Liver (tissue), 9 donors: Measurements from ENCODE around the gene SEC31A. TPM values are rescaled to one million over a fixed set of nuclear protein-coding genes. Genes with fewer than 3 reads are reported as not detected.

Source experiments
- DNase-seq: peaks from one replicate; pipeline ENCODE4 v3.0.0-alpha.2; 2017; ENCODE audit warnings: low spot score
- H3K27ac ChIP-seq, 2 donors: one replicate each; pipeline ENCODE4 v1.7.0; 2013; ENCODE audit warnings: inconsistent platforms in 2 of 2, low read length in 2 of 2, control low read depth in 1 of 2, low read depth in 1 of 2, mild to moderate bottlenecking in 1 of 2
- H3K27me3 ChIP-seq, 4 donors: one replicate each; pipeline versions ENCODE4 v1.6.1 to v1.7.0; 2013; ENCODE audit warnings: low read length in 3 of 4, inconsistent platforms in 1 of 4, mild to moderate bottlenecking in 1 of 4, moderate library complexity in 1 of 4; ENCODE audit not compliant: control insufficient read depth in 4 of 4, insufficient read depth in 4 of 4
- H3K36me3 ChIP-seq, 4 donors: one replicate each; pipeline versions ENCODE4 v1.6.1 to v1.7.0; 2013; ENCODE audit warnings: low read length in 3 of 4, mild to moderate bottlenecking in 3 of 4, low read depth in 1 of 4, moderate library complexity in 1 of 4; ENCODE audit not compliant: control insufficient read depth in 4 of 4, insufficient read depth in 3 of 4
- H3K4me1 ChIP-seq, 4 donors: one replicate each; pipeline versions ENCODE4 v1.6.1 to v1.7.0; 2013; ENCODE audit warnings: low read length in 3 of 4, mild to moderate bottlenecking in 3 of 4, moderate library complexity in 1 of 4; ENCODE audit not compliant: control insufficient read depth in 4 of 4, insufficient read depth in 4 of 4
- H3K4me3 ChIP-seq, 3 donors: one replicate each; pipeline versions ENCODE4 v1.6.1 to v1.7.0; 2013; ENCODE audit warnings: low read length in 3 of 3, control low read depth in 1 of 3, low read depth in 1 of 3, mild to moderate bottlenecking in 1 of 3
- H3K9ac ChIP-seq, 2 donors: one replicate each; pipeline ENCODE4 v1.7.0; 2013; ENCODE audit warnings: low read length in 2 of 2, mild to moderate bottlenecking in 2 of 2, moderate library complexity in 2 of 2, control low read depth in 1 of 2, low read depth in 1 of 2
- H3K9me3 ChIP-seq, 4 donors: one replicate each; pipeline versions ENCODE4 v1.6.1 to v1.7.0; 2013; ENCODE audit warnings: low read length in 3 of 4; ENCODE audit not compliant: control insufficient read depth in 4 of 4
- EGR1 ChIP-seq, 2 donors: IDR thresholded peaks; 2 replicates each; pipeline ENCODE4 v1.6.1; 2016 to 2018; ENCODE audit warnings: antibody characterized with exemption in 2 of 2, low read depth in 2 of 2
- FOXA1 ChIP-seq: IDR thresholded peaks from 2 replicates; pipeline ENCODE4 v1.6.1; 2016; ENCODE audit warnings: antibody characterized with exemption
- FOXA2 ChIP-seq: IDR thresholded peaks from 2 replicates; pipeline ENCODE4 v1.6.1; 2016; ENCODE audit warnings: antibody characterized with exemption
- GABPA ChIP-seq, 2 donors: IDR thresholded peaks in 1 of 2; conservative IDR thresholded peaks in 1 of 2; 2 replicates each; pipeline ENCODE4 v1.6.1; 2016; ENCODE audit warnings: antibody characterized with exemption in 2 of 2, mild to moderate bottlenecking in 1 of 2, moderate library complexity in 1 of 2
- HNF4A ChIP-seq, 2 donors: conservative IDR thresholded peaks; 2 replicates each; pipeline ENCODE4 v1.6.1; 2016; ENCODE audit warnings: antibody characterized with exemption in 2 of 2, mild to moderate bottlenecking in 2 of 2
- HNF4G ChIP-seq: IDR thresholded peaks from 2 replicates; pipeline ENCODE4 v1.6.1; 2016; ENCODE audit warnings: antibody characterized with exemption
- JUND ChIP-seq, 2 donors: IDR thresholded peaks; 2 replicates each; pipeline ENCODE4 v1.6.1; 2016; ENCODE audit warnings: antibody characterized with exemption in 2 of 2
- MAX ChIP-seq: IDR thresholded peaks from 2 replicates; pipeline ENCODE4 v1.6.1; 2016; ENCODE audit warnings: antibody characterized with exemption
- NR2F2 ChIP-seq: IDR thresholded peaks from 2 replicates; pipeline ENCODE4 v1.6.1; 2016; ENCODE audit warnings: antibody characterized with exemption
- REST ChIP-seq: IDR thresholded peaks from 2 replicates; pipeline ENCODE4 v1.6.1; 2016; ENCODE audit warnings: antibody characterized with exemption, mild to moderate bottlenecking
- RXRA ChIP-seq, 2 donors: IDR thresholded peaks; 2 replicates each; pipeline ENCODE4 v1.6.1; 2017 to 2018; ENCODE audit warnings: antibody characterized with exemption in 2 of 2, mild to moderate bottlenecking in 1 of 2
- SP1 ChIP-seq: IDR thresholded peaks from 2 replicates; pipeline ENCODE4 v1.6.1; 2018; ENCODE audit warnings: antibody characterized with exemption, mild to moderate bottlenecking
- YY1 ChIP-seq: IDR thresholded peaks from 2 replicates; pipeline ENCODE4 v1.6.1; 2016; ENCODE audit warnings: antibody characterized with exemption, mild to moderate bottlenecking
- ZBTB33 ChIP-seq: IDR thresholded peaks from 2 replicates; pipeline ENCODE4 v1.6.1; 2016; ENCODE audit warnings: antibody characterized with exemption
- WGBS: extraction: QIAGEN DNeasy Blood & Tissue Kit; methylation state at CpG from one replicate; pipeline ENCODE4 v1.1.7; 2013; 5-methylcytosine and 5-hydroxymethylcytosine counted together
- polyA plus RNA-seq, 2 donors: library from polyadenylated mRNA; stranded (reverse) in 1 of 2; unstranded in 1 of 2; fragments of 200-250 nt in 1 of 2; fragments of >200 nt in 1 of 2; fragmentation: Nextera tagmentation in 1 of 2; extraction: Ambion mirVana in 1 of 2; gene quantifications; one replicate each; pipeline versions ENCODE4 v1.2.1 to v1.2.3, GENCODE V29; 2013 to 2015
- total RNA-seq, 2 donors: library from RNA; depleted of rRNA; stranded (reverse); fragments of >200 nt; gene quantifications; one replicate each; pipeline ENCODE4 v1.2.3, GENCODE V29; 2014
- donor health status: healthy.
- donor health status: healthy.
- donor health status: healthy.
- donor health status: healthy.
- donor health status: healthy.

Gene SEC31A
- total and polyA plus RNA-seq, 4 donors: 79.9 to 204 (median 88.9) TPM

DNA sequence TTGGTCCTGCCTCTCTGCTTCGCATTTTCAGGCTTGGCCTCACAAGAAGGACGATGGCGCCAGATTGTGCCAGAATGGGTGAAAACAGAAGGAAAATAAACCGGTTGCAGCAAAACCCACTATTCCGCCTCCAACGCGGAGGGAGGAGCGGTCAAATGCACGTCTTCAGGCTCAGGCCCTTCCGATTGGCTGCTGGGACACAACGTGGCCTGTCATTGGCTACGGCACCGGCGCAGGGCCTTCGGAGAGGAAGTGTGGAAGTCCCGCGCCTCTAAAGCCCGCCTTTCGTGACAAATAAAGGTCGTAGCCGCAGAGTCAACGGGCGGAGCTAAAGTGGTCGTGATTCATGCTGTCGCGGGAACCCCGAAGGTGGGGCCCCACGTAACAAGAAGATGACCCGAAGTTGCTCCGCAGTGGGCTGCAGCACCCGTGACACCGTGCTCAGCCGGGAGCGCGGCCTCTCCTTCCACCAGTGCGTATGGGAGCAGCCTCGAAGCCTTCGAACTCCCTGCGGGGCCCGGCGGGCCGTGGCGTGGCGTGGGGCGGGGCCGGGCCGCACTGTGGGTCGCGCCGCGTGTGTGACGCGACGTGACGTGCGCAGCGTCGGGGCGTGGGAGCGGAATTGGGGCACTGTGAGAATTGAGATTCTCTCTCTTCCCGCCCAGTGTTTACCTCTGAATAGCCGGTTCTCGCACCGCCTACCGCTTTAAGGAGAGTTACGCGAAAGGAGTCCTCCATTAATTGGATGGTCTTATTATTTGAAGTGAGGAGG, 9.6 kb upstream of the SEC31A start, which contains the start of gene THAP9 (continued):
- TF ChIP-seq NR2F2: peak; percentile 33
- peak; percentile 52 to 89 for TF ChIP-seq GABPA (IDR thresholded peaks at IDR 0.05 in 1 of 2, conservative IDR thresholded peaks at IDR 0.05 in 1 of 2)

DNA sequence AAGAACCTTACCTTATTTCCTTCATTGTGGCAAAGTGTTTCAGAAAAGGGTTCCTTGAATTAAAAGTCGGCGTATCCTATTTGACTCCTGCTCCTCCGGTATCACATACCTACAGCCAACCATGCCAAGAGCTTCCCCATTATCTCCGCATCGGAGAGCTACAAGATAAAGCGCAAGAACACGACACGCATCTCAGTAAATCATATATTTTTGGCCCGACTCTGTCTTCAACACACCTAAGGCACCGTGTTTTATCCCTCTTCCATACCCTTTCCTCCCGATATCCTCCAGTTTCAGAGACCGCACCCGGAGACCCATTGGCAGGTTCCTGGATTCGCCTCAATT, 9.1 kb upstream of the SEC31A start:
- H3K9me3 ChIP-seq: no peaks in the 10 kb centered on the region
- H3K9ac ChIP-seq: peak overlapping the region; percentile 95 to 99
- peaks cover 3 to 29% (median 9%) of the 10 kb centered on the region in 4 donors for H3K4me1 ChIP-seq
- H3K27me3 ChIP-seq: no peaks in the 10 kb centered on the region
- H3K36me3 ChIP-seq: peaks cover 0 to 2% (median under 1%) of the 10 kb centered on the region in 4 donors
- no peak for TF ChIP-seq ZBTB33
- TF ChIP-seq JUND (IDR thresholded peaks at IDR 0.05): peak in 1 of 2 donors; percentile 20
- no peak for TF ChIP-seq EGR1 (IDR thresholded peaks at IDR 0.05; ENCODE audit: low read depth in 2 of 2)
- TF ChIP-seq RXRA (IDR thresholded peaks at IDR 0.05): no peak
- no peak for TF ChIP-seq FOXA1
- no peak for TF ChIP-seq HNF4G
- TF ChIP-seq FOXA2: no peak
- no peak for TF ChIP-seq YY1
- under 1% methylated on average over 14 of the region's 14 CpGs for WGBS
- no peak for DNase-seq
- peak overlapping the region; percentile 97 to 100 for H3K27ac ChIP-seq
- H3K4me3 ChIP-seq: peak overlapping the region; percentile 68 to 99 (median 81)

GRCh38 chr4:82899374-82900065, 8.6 kb upstream of the SEC31A start:
- H3K36me3 ChIP-seq: peaks cover 0 to 6% (median under 1%) of the 10 kb centered on the region in 4 donors
- peak overlapping the region; percentile 97 to 100 for H3K27ac ChIP-seq
- TF ChIP-seq FOXA2 (no peak), REST (no peak), HNF4G (no peak), FOXA1 (no peak), SP1 (no peak), RXRA (IDR thresholded peaks at IDR 0.05) (no peak), MAX (no peak), HNF4A (conservative IDR thresholded peaks at IDR 0.05) (no peak)
- no peak for DNase-seq
- peak overlapping the region; percentile 68 to 99 (median 81) for H3K4me3 ChIP-seq
- peak overlapping the region; percentile 95 to 99 for H3K9ac ChIP-seq
- H3K27me3 ChIP-seq: no peaks in the 10 kb centered on the region
- 2% methylated on average over 4 of the region's 4 CpGs for WGBS
- peaks cover 3 to 29% (median 9%) of the 10 kb centered on the region in 4 donors for H3K4me1 ChIP-seq
- H3K9me3 ChIP-seq: no peaks in the 10 kb centered on the region
